ENCODE data around the gene ZNF784.

GRCh38 chr19:55586976-55587668, 37.2 kb downstream of the ZNF784 start:
- TF ChIP-seq CTCF (IDR thresholded peaks at IDR 0.05) (no peak), POLR2A (IDR thresholded peaks at IDR 0.05) (no peak)
